ENCODE data around the gene SH3BGR. TPM values are rescaled to one million over a fixed set of nuclear protein-coding genes. Genes with fewer than 3 reads are reported as not detected.

Gene SH3BGR
- total and polyA plus RNA-seq, 10 of the 15 experiments (the other 5 are each of a cell fraction or from before 2014, with no cell fraction given) = 0.45 to 3.5 (median 1.7) TPM

GRCh38 chr21:39525129-39525528 lies 73.4 kb downstream of the SH3BGR start:
- RAD21 ChIA-PET (ENCODE audit: unreplicated experiment) = no interaction called here
- DNase-seq (ENCODE audit: low read depth, low spot score) (no peak), FAIRE-seq (no peak), ATAC-seq (no peak)
- H3K4me2 ChIP-seq (ENCODE audit: control insufficient read depth, insufficient read depth) = no peak overlapping the region
- in situ Hi-C loops (cut with MboI) = loop anchor here (10.0 kb wide), 1 partner anchor 1610 kb away; no protein-coding TSS in a partner anchor
- WGBS (ENCODE audit: insufficient coverage, insufficient replicate concordance, low lambda C conversion rate, missing lambda C conversion rate) = 0% methylated on average over 3 of the region's 3 CpGs
- no peak overlapping the region for H2AFZ ChIP-seq (ENCODE audit: control insufficient read depth, low read depth, low read length)
- POLR2A ChIA-PET = no interaction called here
- no peak overlapping the region for H3K9ac ChIP-seq (ENCODE audit: control insufficient read depth, insufficient read depth, low read length)
- BruUV-seq (replicated peaks) = no TSS peak
- H3K27me3 ChIP-seq (replicated peaks in 1 of 2; ENCODE audit: control insufficient read depth in 2 of 2, insufficient read depth in 2 of 2, low read length in 1 of 2) = no peaks in the 10 kb centered on the region
- no peaks in the 10 kb centered on the region for H3K4me1 ChIP-seq (ENCODE audit: control insufficient read depth, insufficient read depth, low read length)
- no peaks in the 10 kb centered on the region for H3K9me3 ChIP-seq (replicated peaks; ENCODE audit: control insufficient read depth, insufficient read depth, low read length)
- H3K27ac ChIP-seq (ENCODE audit: control insufficient read depth, insufficient read depth) = no peak overlapping the region
- SMC1A ChIA-PET (ENCODE audit: uncharacterized antibody, unreplicated experiment) = no interaction called here
- no peaks in the 10 kb centered on the region for H3K36me3 ChIP-seq (ENCODE audit: control insufficient read depth in 2 of 2, insufficient read depth in 2 of 2, low read length in 1 of 2)
- TF ChIP-seq EZH2 (IDR thresholded peaks at IDR 0.05; ENCODE audit: borderline replicate concordance, control insufficient read depth, low read depth, low read length) (no peak), STAT1 (conservative IDR thresholded peaks at IDR 0.05) (no peak), ZNF207 (IDR thresholded peaks at IDR 0.05; ENCODE audit: borderline replicate concordance) (no peak), ATF7 (IDR thresholded peaks at IDR 0.05; ENCODE audit: low read depth) (no peak), NR2C2 (IDR thresholded peaks at IDR 0.05; ENCODE audit: borderline replicate concordance, control insufficient read depth, insufficient read length, low read depth) (no peak), WRNIP1 (IDR thresholded peaks at IDR 0.05; ENCODE audit: borderline replicate concordance, low read depth, low read length) (no peak), PML (IDR thresholded peaks at IDR 0.05; ENCODE audit: low read length) (no peak), HSF1 (IDR thresholded peaks at IDR 0.05; ENCODE audit: low read depth, low read length) (no peak), SIN3A (IDR thresholded peaks at IDR 0.05; ENCODE audit: low read depth, low read length) (no peak), SMARCA5 (IDR thresholded peaks at IDR 0.05) (no peak)
- TF ChIP-seq, protein P1, sequence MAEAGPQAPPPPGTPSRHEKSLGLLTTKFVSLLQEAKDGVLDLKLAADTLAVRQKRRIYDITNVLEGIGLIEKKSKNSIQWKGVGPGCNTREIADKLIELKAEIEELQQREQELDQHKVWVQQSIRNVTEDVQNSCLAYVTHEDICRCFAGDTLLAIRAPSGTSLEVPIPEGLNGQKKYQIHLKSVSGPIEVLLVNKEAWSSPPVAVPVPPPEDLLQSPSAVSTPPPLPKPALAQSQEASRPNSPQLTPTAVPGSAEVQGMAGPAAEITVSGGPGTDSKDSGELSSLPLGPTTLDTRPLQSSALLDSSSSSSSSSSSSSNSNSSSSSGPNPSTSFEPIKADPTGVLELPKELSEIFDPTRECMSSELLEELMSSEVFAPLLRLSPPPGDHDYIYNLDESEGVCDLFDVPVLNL (IDR thresholded peaks at IDR 0.05; ENCODE audit: low read depth, low read length) = no peak
- TF ChIP-seq, protein P2, sequence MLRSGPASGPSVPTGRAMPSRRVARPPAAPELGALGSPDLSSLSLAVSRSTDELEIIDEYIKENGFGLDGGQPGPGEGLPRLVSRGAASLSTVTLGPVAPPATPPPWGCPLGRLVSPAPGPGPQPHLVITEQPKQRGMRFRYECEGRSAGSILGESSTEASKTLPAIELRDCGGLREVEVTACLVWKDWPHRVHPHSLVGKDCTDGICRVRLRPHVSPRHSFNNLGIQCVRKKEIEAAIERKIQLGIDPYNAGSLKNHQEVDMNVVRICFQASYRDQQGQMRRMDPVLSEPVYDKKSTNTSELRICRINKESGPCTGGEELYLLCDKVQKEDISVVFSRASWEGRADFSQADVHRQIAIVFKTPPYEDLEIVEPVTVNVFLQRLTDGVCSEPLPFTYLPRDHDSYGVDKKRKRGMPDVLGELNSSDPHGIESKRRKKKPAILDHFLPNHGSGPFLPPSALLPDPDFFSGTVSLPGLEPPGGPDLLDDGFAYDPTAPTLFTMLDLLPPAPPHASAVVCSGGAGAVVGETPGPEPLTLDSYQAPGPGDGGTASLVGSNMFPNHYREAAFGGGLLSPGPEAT (IDR thresholded peaks at IDR 0.05; ENCODE audit: low read depth) = no peak
- TF ChIP-seq, protein P3, sequence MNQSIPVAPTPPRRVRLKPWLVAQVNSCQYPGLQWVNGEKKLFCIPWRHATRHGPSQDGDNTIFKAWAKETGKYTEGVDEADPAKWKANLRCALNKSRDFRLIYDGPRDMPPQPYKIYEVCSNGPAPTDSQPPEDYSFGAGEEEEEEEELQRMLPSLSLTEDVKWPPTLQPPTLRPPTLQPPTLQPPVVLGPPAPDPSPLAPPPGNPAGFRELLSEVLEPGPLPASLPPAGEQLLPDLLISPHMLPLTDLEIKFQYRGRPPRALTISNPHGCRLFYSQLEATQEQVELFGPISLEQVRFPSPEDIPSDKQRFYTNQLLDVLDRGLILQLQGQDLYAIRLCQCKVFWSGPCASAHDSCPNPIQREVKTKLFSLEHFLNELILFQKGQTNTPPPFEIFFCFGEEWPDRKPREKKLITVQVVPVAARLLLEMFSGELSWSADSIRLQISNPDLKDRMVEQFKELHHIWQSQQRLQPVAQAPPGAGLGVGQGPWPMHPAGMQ (IDR thresholded peaks at IDR 0.05; ENCODE audit: borderline replicate concordance) = no peak
- H3K4me3 ChIP-seq = no peak overlapping the region
- intact Hi-C loops (cut with micrococcal nuclease; ENCODE audit: unreplicated experiment) = no loop called here
- CTCF ChIA-PET = no interaction called here
- no peaks in the 10 kb centered on the region for H3K79me2 ChIP-seq (ENCODE audit: control insufficient read depth, insufficient read depth, low read length)
- H4K20me1 ChIP-seq (ENCODE audit: control insufficient read depth, insufficient read depth) = no peaks in the 10 kb centered on the region
